Measurements from ENCODE around the gene COMT.

DNA sequence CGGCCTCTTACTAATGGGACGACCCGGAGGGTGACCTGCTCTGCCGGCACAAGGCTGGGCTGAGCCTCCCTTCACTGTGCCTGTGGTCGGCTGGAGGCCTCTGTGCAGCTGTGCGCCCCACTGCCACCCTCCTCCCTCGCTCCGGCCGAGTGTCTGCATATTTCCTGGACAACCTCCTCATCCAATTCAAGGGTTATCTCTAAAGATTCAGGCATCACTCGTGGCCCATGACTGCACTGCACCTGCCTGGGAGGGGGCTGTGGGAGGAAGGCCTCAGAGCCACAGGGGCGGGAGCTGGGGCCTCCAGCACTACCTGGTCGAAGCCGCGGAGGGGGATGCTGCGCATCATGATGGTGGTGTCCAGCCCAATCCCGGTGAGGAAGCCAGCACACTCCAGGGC, 43.8 kb upstream of the COMT start:
- TF ChIP-seq SP1 (IDR thresholded peaks at IDR 0.05) (no peak), RXRA (IDR thresholded peaks at IDR 0.05) (no peak), EGR1 (IDR thresholded peaks at IDR 0.05; ENCODE audit: low read depth in 2 of 2) (no peak), JUND (IDR thresholded peaks at IDR 0.05) (no peak)
- TF ChIP-seq, protein P1, sequence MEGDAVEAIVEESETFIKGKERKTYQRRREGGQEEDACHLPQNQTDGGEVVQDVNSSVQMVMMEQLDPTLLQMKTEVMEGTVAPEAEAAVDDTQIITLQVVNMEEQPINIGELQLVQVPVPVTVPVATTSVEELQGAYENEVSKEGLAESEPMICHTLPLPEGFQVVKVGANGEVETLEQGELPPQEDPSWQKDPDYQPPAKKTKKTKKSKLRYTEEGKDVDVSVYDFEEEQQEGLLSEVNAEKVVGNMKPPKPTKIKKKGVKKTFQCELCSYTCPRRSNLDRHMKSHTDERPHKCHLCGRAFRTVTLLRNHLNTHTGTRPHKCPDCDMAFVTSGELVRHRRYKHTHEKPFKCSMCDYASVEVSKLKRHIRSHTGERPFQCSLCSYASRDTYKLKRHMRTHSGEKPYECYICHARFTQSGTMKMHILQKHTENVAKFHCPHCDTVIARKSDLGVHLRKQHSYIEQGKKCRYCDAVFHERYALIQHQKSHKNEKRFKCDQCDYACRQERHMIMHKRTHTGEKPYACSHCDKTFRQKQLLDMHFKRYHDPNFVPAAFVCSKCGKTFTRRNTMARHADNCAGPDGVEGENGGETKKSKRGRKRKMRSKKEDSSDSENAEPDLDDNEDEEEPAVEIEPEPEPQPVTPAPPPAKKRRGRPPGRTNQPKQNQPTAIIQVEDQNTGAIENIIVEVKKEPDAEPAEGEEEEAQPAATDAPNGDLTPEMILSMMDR (IDR thresholded peaks at IDR 0.05; ENCODE audit: low read depth, low read length, missing input control) = no peak

Measured in liver (tissue), 3 donors.